ENCODE results near the gene GABRR2.

Gene GABRR2

GRCh38 chr6:89291256-89291819 is 23.8 kb downstream of the GABRR2 start:
- no peak for DNase-seq (ENCODE audit: low read depth in 2 of 2)

- DNase-seq (ENCODE audit: low read depth in 2 of 2): no peak
Observed at GRCh38 chr6:89290401-89291155, 24.5 kb downstream of the GABRR2 start.

GRCh38 chr6:89289710-89290109 is 25.4 kb downstream of the GABRR2 start:
- DNase-seq (ENCODE audit: low read depth in 2 of 2): no peak

GRCh38 chr6:89287351-89288028 is 27.6 kb downstream of the GABRR2 start:
- no peak for DNase-seq (ENCODE audit: low read depth in 2 of 2)

GRCh38 chr6:89286516-89286915 is 28.6 kb downstream of the GABRR2 start:
- no peak for DNase-seq (ENCODE audit: low read depth in 2 of 2)

- DNase-seq (ENCODE audit: low read depth in 2 of 2): no peak
Observed at GRCh38 chr6:89284963-89285735, 29.9 kb downstream of the GABRR2 start.

GRCh38 chr6:89284081-89284480 is 31.0 kb downstream of the GABRR2 start:
- no peak for DNase-seq (ENCODE audit: low read depth in 2 of 2)

- no peak for DNase-seq (ENCODE audit: low read depth in 2 of 2)
Observed at GRCh38 chr6:89282749-89283148, 32.4 kb downstream of the GABRR2 start.

- no peak for DNase-seq (ENCODE audit: low read depth in 2 of 2)
Observed at GRCh38 chr6:89281779-89282246, 33.3 kb downstream of the GABRR2 start.

- no peak for DNase-seq (ENCODE audit: low read depth in 2 of 2)
Observed at GRCh38 chr6:89278956-89279355, 36.1 kb downstream of the GABRR2 start.

- no peak for DNase-seq (ENCODE audit: low read depth in 2 of 2)
Observed at GRCh38 chr6:89275900-89276299, 39.2 kb downstream of the GABRR2 start.

- DNase-seq (ENCODE audit: low read depth in 2 of 2): no peak
Observed at GRCh38 chr6:89273816-89274215, 41.3 kb downstream of the GABRR2 start.

- no peak for DNase-seq (ENCODE audit: low read depth in 2 of 2)
Observed at GRCh38 chr6:89272596-89272995, 42.5 kb downstream of the GABRR2 start.

- no peak for DNase-seq (ENCODE audit: low read depth in 2 of 2)
Observed at GRCh38 chr6:89270951-89271721, 44.0 kb downstream of the GABRR2 start.

GRCh38 chr6:89269981-89270380 is 45.1 kb downstream of the GABRR2 start:
- DNase-seq (ENCODE audit: low read depth in 2 of 2): no peak

GRCh38 chr6:89269252-89269651 is 45.8 kb downstream of the GABRR2 start:
- DNase-seq (ENCODE audit: low read depth in 2 of 2): no peak

- no peak for DNase-seq (ENCODE audit: low read depth in 2 of 2)
Observed at GRCh38 chr6:89268776-89269175, 46.3 kb downstream of the GABRR2 start.

GRCh38 chr6:89267918-89268317 is 47.2 kb downstream of the GABRR2 start:
- no peak for DNase-seq (ENCODE audit: low read depth in 2 of 2)

- DNase-seq (ENCODE audit: low read depth in 2 of 2): no peak
Observed at GRCh38 chr6:89264296-89264695, 50.8 kb downstream of the GABRR2 start.

GRCh38 chr6:89260832-89261231 is 54.3 kb downstream of the GABRR2 start:
- no peak for DNase-seq (ENCODE audit: low read depth in 2 of 2)

GRCh38 chr6:89260310-89260709 is 54.8 kb downstream of the GABRR2 start:
- DNase-seq (ENCODE audit: low read depth in 2 of 2): no peak

Data from stimulated activated CD8-positive, alpha-beta memory T cell treated with anti-CD3 and anti-CD28 coated beads, Interleukin-15, amount 100 ng/mL, for 4 hours (primary cell).